GM23248 (cell line): Measurements from ENCODE around the gene MIGA1. TPM values are rescaled to one million over a fixed set of nuclear protein-coding genes. Genes with fewer than 3 reads are reported as not detected.
"Not testable (repeated sequence)": the region's sequence is repeated elsewhere in the genome, so short reads cannot be mapped to it uniquely, and the experiment has no call there.

Experiments used
- DNase-seq: peaks from one replicate; pipeline ENCODE4 v3.0.0-alpha.2; 2015
- H2AFZ ChIP-seq: fragments of 200-600 bp; sonication (generic); 2 replicates; pipeline ENCODE4 v1.6.1; 2016; ENCODE audit warnings: antibody characterized with exemption
- H3F3A ChIP-seq: fragments of 200-600 bp; sonication (generic); 2 replicates; pipeline ENCODE4 v1.6.1; 2016; ENCODE audit warnings: mild to moderate bottlenecking, antibody characterized with exemption, mixed run types; ENCODE audit not compliant: insufficient read depth
- H3K27ac ChIP-seq: fragments of 200-600 bp; sonication (generic); 2 replicates; pipeline ENCODE4 v1.5.1; 2016; ENCODE audit warnings: mild to moderate bottlenecking
- H3K27me3 ChIP-seq: fragments of 200-600 bp; sonication (generic); replicated peaks from 2 replicates; pipeline ENCODE4 v1.6.1; 2016; ENCODE audit warnings: mild to moderate bottlenecking; ENCODE audit not compliant: insufficient read depth
- H3K36me3 ChIP-seq: fragments of 200-600 bp; sonication (generic); 2 replicates; pipeline ENCODE4 v1.6.1; 2016; ENCODE audit warnings: low read depth, mild to moderate bottlenecking
- H3K4me1 ChIP-seq: fragments of 200-600 bp; sonication (generic); 2 replicates; pipeline ENCODE4 v1.6.1; 2016; ENCODE audit warnings: mild to moderate bottlenecking; ENCODE audit not compliant: insufficient read depth
- H3K4me2 ChIP-seq: fragments of 200-600 bp; sonication (generic); one replicate; pipeline ENCODE4 v1.6.1; 2016; ENCODE audit warnings: mild to moderate bottlenecking; ENCODE audit not compliant: unreplicated experiment
- H3K4me3 ChIP-seq: fragments of 200-600 bp; sonication (generic); 2 replicates; pipeline ENCODE4 v1.5.1; 2016; ENCODE audit warnings: mild to moderate bottlenecking
- H3K79me2 ChIP-seq: fragments of 200-600 bp; sonication (generic); 2 replicates; pipeline ENCODE4 v1.6.1; 2016; ENCODE audit warnings: mild to moderate bottlenecking; ENCODE audit not compliant: insufficient read depth
- H3K9ac ChIP-seq: fragments of 200-600 bp; sonication (generic); 2 replicates; pipeline ENCODE4 v1.6.1; 2016; ENCODE audit warnings: mild to moderate bottlenecking
- H3K9me2 ChIP-seq: fragments of 200-600 bp; sonication (generic); 2 replicates; pipeline ENCODE4 v1.6.1; 2016; ENCODE audit warnings: mixed run types, mild to moderate bottlenecking, moderate library complexity; ENCODE audit not compliant: insufficient read depth
- H3K9me3 ChIP-seq: fragments of 200-600 bp; sonication (generic); one replicate; pipeline ENCODE4 v1.6.1; 2017; ENCODE audit warnings: low read depth
- H4K20me1 ChIP-seq: fragments of 200-600 bp; sonication (generic); 2 replicates; pipeline ENCODE4 v1.6.0; 2016; ENCODE audit not compliant: insufficient read depth
- EZH2 ChIP-seq: fragments of 200-600 bp; sonication (generic); IDR thresholded peaks from 2 replicates; pipeline ENCODE4 v1.6.1; 2018; ENCODE audit warnings: antibody characterized with exemption, mild to moderate bottlenecking; ENCODE audit not compliant: insufficient read depth, poor library complexity, severe bottlenecking
- EZH2phosphoT487 ChIP-seq: fragments of 200-600 bp; sonication (generic); IDR thresholded peaks from 2 replicates; pipeline ENCODE4 v1.6.1; 2018; ENCODE audit warnings: antibody characterized with exemption, moderate library complexity, mild to moderate bottlenecking, low read depth; ENCODE audit not compliant: insufficient read depth
- WGBS, 2 experiments: methylation state at CpG; one replicate each; pipeline ENCODE4 v1.1.6; 2015 to 2017; ENCODE audit warnings: low lambda C conversion rate in 2 of 2, low coverage in 1 of 2; ENCODE audit errors: missing lambda C conversion rate in 2 of 2; 5-methylcytosine and 5-hydroxymethylcytosine counted together
- in situ Hi-C: fragments of 300-500 bp; cut with MboI; formaldehyde crosslinking; loops from 2 replicates; pipeline ENCODE4 v1.15.0; 2020
- polyA plus RNA-seq: library from polyadenylated mRNA; unstranded; fragments of >200 nt; fragmentation: Nextera tagmentation; extraction: Ambion mirVana; gene quantifications from 2 replicates; pipeline ENCODE4 v1.2.1, GENCODE V29; 2016
- total RNA-seq: library from RNA; depleted of rRNA; stranded (reverse); fragments of >200 nt; shearing (Covaris generic); gene quantifications from 2 replicates; pipeline ENCODE4 v1.2.3, GENCODE V29; 2014

The MIGA1 gene
- total and polyA plus RNA-seq, 2 experiments from 2014 or later: 11.6 to 14.4 TPM

DNA sequence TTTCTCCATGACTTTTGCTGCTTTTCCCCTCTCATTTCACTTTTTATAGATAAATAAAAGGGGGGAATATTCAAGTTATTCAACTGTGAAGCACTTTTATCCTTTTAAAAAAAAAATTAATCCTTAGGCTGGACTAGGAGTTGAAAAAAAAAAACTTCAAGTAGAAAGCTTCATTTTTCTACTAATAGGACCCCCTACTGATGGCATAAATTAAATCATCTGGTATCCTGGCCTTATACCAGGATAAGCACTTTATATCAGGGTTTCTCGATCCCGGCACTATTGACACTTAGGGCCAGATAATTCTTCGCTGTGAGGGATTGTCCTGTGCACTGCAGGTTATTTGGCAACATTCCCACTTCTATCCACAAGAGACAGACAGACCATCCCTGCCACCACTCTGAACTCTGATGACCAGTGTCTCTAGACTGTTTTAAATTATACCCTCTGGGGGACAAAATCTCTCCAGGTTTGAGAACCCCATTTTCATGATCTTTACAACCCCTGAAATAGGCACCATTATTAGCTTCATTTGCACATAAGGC, 37.4 kb upstream of the MIGA1 start:
- peaks cover 25% of the 10 kb centered on the region for H3K36me3 ChIP-seq

DNA sequence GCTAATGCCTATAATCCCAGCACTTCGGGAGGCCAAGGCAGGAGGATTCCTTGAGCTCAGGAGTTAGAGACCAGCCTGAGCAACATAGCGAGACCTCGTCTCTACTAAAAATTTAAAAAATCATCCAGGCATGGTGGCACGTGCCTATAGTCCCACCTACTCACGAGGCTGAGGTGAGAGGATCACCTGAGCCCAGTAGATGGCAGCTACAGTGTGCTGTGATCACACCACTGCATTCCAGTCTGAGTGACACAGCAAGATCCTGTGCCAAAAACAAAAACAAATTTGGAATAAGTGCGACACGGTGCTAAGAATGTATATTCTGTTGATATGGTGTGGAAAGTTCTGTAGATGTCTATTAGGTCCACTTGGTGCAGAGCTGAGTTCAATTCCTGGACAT, 34.9 kb upstream of the MIGA1 start:
- Histone ChIP-seq H3K9ac (no peak overlapping the region), H3K27me3 (no peaks in the 10 kb centered on the region), H2AFZ (no peak overlapping the region), H3K4me2 (no peak overlapping the region), H4K20me1 (peaks cover 13% of the 10 kb centered on the region), H3K4me1 (peaks cover 9% of the 10 kb centered on the region), H3K4me3 (no peak overlapping the region), H3K9me3 (no peaks in the 10 kb centered on the region), H3K36me3 (0 out of 2 replicates have a peak, but pooled peaks cover 2% of the 10 kb centered on the region), H3K9me2 (no peaks in the 10 kb centered on the region), H3K79me2 (peaks cover 100% of the 10 kb centered on the region), H3K27ac (no peak overlapping the region), H3F3A (peaks cover 5% of the 10 kb centered on the region; the same call in 1 of the 2 replicates)
- in situ Hi-C loops: no loop called here
- TF ChIP-seq EZH2phosphoT487 (no peak), EZH2 (no peak)
- 91 to 95% methylated on average over 7 of the region's 7 CpGs for WGBS, 2 experiments
- DNase-seq: no peak

More for the DNA sequence above, 37.4 kb upstream of the MIGA1 start:
- no peak for TF ChIP-seq EZH2
- TF ChIP-seq EZH2phosphoT487: no peak
- no peak for DNase-seq
- H3K4me2 ChIP-seq: no peak overlapping the region
- no peak overlapping the region for H3K4me3 ChIP-seq
- no peak overlapping the region for H3K9ac ChIP-seq
- in situ Hi-C loops: no loop called here
- 95 to 100% methylated on average over 3 of the region's 3 CpGs for WGBS, 2 experiments
- H3K4me1 ChIP-seq: no peaks in the 10 kb centered on the region
- no peak overlapping the region for H2AFZ ChIP-seq
- no peaks in the 10 kb centered on the region for H3K27me3 ChIP-seq
- H3K27ac ChIP-seq: no peak overlapping the region
- H3K9me3 ChIP-seq: no peaks in the 10 kb centered on the region
- H3K9me2 ChIP-seq: no peaks in the 10 kb centered on the region
- H3K79me2 ChIP-seq: peaks cover 94% of the 10 kb centered on the region
- H4K20me1 ChIP-seq: peaks cover 6% of the 10 kb centered on the region
- H3F3A ChIP-seq: no peaks in the 10 kb centered on the region

- DNase-seq, H3K9ac ChIP-seq, H3K27ac ChIP-seq, H2AFZ ChIP-seq, H3K9me2 ChIP-seq, H3F3A ChIP-seq, in situ Hi-C loops, H4K20me1 ChIP-seq, H3K4me2 ChIP-seq, H3K4me3 ChIP-seq, H3K36me3 ChIP-seq, H3K27me3 ChIP-seq, H3K9me3 ChIP-seq: not testable (repeated sequence)
- peaks cover 100% of the 10 kb centered on the region for H3K79me2 ChIP-seq
- 91 to 99% methylated on average over 4 of the region's 4 CpGs for WGBS, 2 experiments
- peaks cover 10% of the 10 kb centered on the region for H3K4me1 ChIP-seq
Measured at GRCh38 chr1:77749489-77749888, 30.0 kb upstream of the MIGA1 start.

GRCh38 chr1:77756052-77756754, 23.2 kb upstream of the MIGA1 start:
- Histone ChIP-seq H3K36me3 (no peaks in the 10 kb centered on the region), H3K9ac (peak overlapping the region; percentile 94; the same call in 1 of the 2 replicates), H3K4me2 (peak overlapping the region; percentile 95), H3K4me3 (peak overlapping the region; percentile 93), H3K4me1 (peaks cover 29% of the 10 kb centered on the region), H4K20me1 (no peaks in the 10 kb centered on the region), H3K27me3 (no peaks in the 10 kb centered on the region), H2AFZ (no peak overlapping the region), H3K79me2 (peaks cover 83% of the 10 kb centered on the region), H3K9me2 (no peaks in the 10 kb centered on the region), H3K27ac (0 out of 2 replicates have a peak overlapping the region, but pooled peaks have one; percentile 90), H3F3A (peaks cover 21% of the 10 kb centered on the region), H3K9me3 (no peaks in the 10 kb centered on the region)
- in situ Hi-C loops: no loop called here
- WGBS, 2 experiments: 95 to 98% methylated on average over 1 of the region's 1 CpG
- TF ChIP-seq EZH2phosphoT487 (no peak), EZH2 (no peak)
- no peak for DNase-seq
